ENCODE measurements around the gene TSHZ3.

TSHZ3 gene

GRCh38 chr19:31349160-31349881 lies at the start of gene TSHZ3:
Gene TSHZ3 (minus strand): TSS chr19:31349436. CDS start chr19:31349219, 217 bp downstream.
- DNase-seq (ENCODE audit: low read depth, low spot score): peak; percentile 34
- TF ChIP-seq CTCF (IDR thresholded peaks at IDR 0.05; ENCODE audit: insufficient read depth, low read length, missing control alignments): no peak
- ChIA-PET CTCF (interaction anchor here (1.2 to 1.8 kb wide), 2 partner anchors 295 kb away, joined by 3 to 4 read pairs; no protein-coding TSS in a partner anchor), POLR2A (interaction anchor here (0.6 to 1.6 kb wide), 5 partner anchors 24 to 295 kb away, joined by 3 to 5 read pairs (median 4); no protein-coding TSS in a partner anchor)
- peak within 1 kb of the TSS; percentile 72 for H3K4me3 ChIP-seq (ENCODE audit: low read depth, low read length)

GRCh38 chr19:31397308-31397707 lies 48.1 kb upstream of the TSHZ3 start:
- no peak overlapping the region for H3K4me3 ChIP-seq (ENCODE audit: low read depth, low read length)
- TF ChIP-seq CTCF (IDR thresholded peaks at IDR 0.05; ENCODE audit: insufficient read depth, low read length, missing control alignments): no peak
- POLR2A ChIA-PET: no interaction called here
- no peak for DNase-seq (ENCODE audit: low read depth, low spot score)
- CTCF ChIA-PET: no interaction called here

- POLR2A ChIA-PET: no interaction called here
Measured at GRCh38 chr19:31392464-31392863, 43.2 kb upstream of the TSHZ3 start.

GRCh38 chr19:31391518-31391917 lies 42.3 kb upstream of the TSHZ3 start:
- no peak for TF ChIP-seq CTCF (IDR thresholded peaks at IDR 0.05; ENCODE audit: insufficient read depth, low read length, missing control alignments)
- no peak for DNase-seq (ENCODE audit: low read depth, low spot score)
- CTCF ChIA-PET: no interaction called here
- no peak overlapping the region for H3K4me3 ChIP-seq (ENCODE audit: low read depth, low read length)
- POLR2A ChIA-PET: no interaction called here

More at GRCh38 chr19:31392464-31392863, 43.2 kb upstream of the TSHZ3 start:
- TF ChIP-seq CTCF (IDR thresholded peaks at IDR 0.05; ENCODE audit: insufficient read depth, low read length, missing control alignments): no peak
- no peak for DNase-seq (ENCODE audit: low read depth, low spot score)
- CTCF ChIA-PET: no interaction called here
- no peak overlapping the region for H3K4me3 ChIP-seq (ENCODE audit: low read depth, low read length)

GRCh38 chr19:31390711-31391110 lies 41.5 kb upstream of the TSHZ3 start:
- CTCF ChIA-PET: no interaction called here
- TF ChIP-seq CTCF (IDR thresholded peaks at IDR 0.05; ENCODE audit: insufficient read depth, low read length, missing control alignments): no peak
- no peak overlapping the region for H3K4me3 ChIP-seq (ENCODE audit: low read depth, low read length)
- DNase-seq (ENCODE audit: low read depth, low spot score): no peak
- POLR2A ChIA-PET: no interaction called here

- POLR2A ChIA-PET: no interaction called here
Measured at GRCh38 chr19:31389874-31390273, 40.6 kb upstream of the TSHZ3 start.

More at GRCh38 chr19:31389874-31390273, 40.6 kb upstream of the TSHZ3 start:
- H3K4me3 ChIP-seq (ENCODE audit: low read depth, low read length): no peak overlapping the region
- CTCF ChIA-PET: no interaction called here
- no peak for TF ChIP-seq CTCF (IDR thresholded peaks at IDR 0.05; ENCODE audit: insufficient read depth, low read length, missing control alignments)
- no peak for DNase-seq (ENCODE audit: low read depth, low spot score)

Data from AG04449 (cell line).